WTC11 (cell line): ENCODE measurements around the gene DHPS.

Source experiments
- ATF6 ChIP-seq: sonication (generic); formaldehyde crosslinking; IDR thresholded peaks from 2 replicates; pipeline ENCODE4 v1.8.1; 2023; ENCODE audit warnings: mild to moderate bottlenecking, missing genetic modification reagents
- CTCF ChIP-seq: fragments of 200-600 bp; IDR thresholded peaks from 2 replicates; pipeline ENCODE4 v1.8.0; 2022; ENCODE audit warnings: antibody characterized with exemption

- no peak for TF ChIP-seq CTCF
- no peak for TF ChIP-seq ATF6 (CRISPR knock-in tag)
Observed at GRCh38 chr19:12698138-12698537, 16.5 kb upstream of the DHPS start.
